ENCODE data around the gene CRADD.

Gene CRADD

DNA sequence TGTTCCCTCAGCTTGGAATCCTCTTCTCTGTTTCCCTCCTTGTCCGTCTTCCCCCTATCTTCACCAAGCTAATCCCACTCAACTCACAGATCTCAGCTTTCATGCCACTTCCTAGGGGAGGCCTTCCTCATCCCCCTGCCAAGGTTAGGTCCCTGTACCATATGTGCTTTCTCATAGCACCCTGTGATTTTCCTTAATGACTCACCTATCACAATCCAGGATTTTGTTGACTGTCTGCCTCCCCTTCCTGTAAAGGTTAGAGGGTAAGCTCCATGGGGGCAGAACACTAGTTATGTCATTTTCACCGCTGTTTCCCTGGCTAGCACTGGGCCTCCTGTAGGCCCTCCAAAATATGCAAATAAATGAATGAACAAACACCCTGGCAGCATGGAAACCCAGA, 57.6 kb downstream of the CRADD start:
- H3K27me3 ChIP-seq, result peaks cover 25 to 40% (median 28%) of the 10 kb centered on the region in 11 experiments
- TF ChIP-seq Cebpa-rat (IDR thresholded peaks at IDR 0.05), result no peak

DNA sequence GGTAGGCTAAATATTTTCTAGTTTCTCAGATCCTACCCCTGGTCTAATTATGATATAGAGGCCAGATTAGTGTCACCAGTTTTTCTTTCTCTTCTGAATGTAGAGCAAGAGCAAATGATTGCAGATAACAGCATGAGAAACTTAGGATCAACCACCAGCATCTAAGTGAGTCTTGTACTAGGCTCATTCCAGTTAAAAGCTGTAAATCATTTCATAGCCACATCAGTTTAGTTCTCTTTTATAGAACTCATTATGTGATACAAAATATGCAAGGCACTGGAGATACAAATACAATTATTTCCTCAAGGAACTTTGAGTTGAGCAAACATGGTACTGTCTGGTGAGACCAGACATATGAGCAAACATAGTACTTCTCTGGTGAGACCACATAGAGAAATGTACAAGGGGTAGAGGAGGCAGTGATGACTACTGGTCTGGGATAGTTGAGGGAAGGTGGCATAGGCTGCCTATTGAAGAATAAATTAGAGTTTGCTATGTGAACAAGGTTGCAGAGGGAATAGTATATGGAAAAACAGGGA, 59.5 kb downstream of the CRADD start:
- no peak for TF ChIP-seq Cebpa-rat (IDR thresholded peaks at IDR 0.05)
- Histone ChIP-seq H3K27me3 (peaks cover 44 to 59% (median 47%) of the 10 kb centered on the region in 11 experiments), H3K9me3 (replicated peaks in 1 of 11) (no peaks in the 10 kb centered on the region), H3K36me3 (no peaks in the 10 kb centered on the region), H3K4me1 (peaks cover 0 to 5% (median 1%) of the 10 kb centered on the region in 10 experiments; a peak in 9 of 20 replicates), H3K9ac (no peak overlapping the region), H3K4me2 (no peak overlapping the region), H4K20me1 (peaks cover 0 to 51% (median 16%) of the 10 kb centered on the region in 11 experiments; a peak in 20 of 22 replicates), H3K4me3 (no peak overlapping the region), H3K27ac (no peak overlapping the region)

More for the DNA sequence above, 57.6 kb downstream of the CRADD start:
- Histone ChIP-seq H3K36me3 (no peaks in the 10 kb centered on the region), H3K4me3 (no peak overlapping the region), H3K27ac (no peak overlapping the region), H4K20me1 (peaks cover 0 to 32% (median 4%) of the 10 kb centered on the region in 11 experiments; a peak in 7 of 22 replicates), H3K4me1 (no peaks in the 10 kb centered on the region), H3K4me2 (no peak overlapping the region), H3K9ac (no peak overlapping the region), H3K9me3 (replicated peaks in 1 of 11) (no peaks in the 10 kb centered on the region)

DNA sequence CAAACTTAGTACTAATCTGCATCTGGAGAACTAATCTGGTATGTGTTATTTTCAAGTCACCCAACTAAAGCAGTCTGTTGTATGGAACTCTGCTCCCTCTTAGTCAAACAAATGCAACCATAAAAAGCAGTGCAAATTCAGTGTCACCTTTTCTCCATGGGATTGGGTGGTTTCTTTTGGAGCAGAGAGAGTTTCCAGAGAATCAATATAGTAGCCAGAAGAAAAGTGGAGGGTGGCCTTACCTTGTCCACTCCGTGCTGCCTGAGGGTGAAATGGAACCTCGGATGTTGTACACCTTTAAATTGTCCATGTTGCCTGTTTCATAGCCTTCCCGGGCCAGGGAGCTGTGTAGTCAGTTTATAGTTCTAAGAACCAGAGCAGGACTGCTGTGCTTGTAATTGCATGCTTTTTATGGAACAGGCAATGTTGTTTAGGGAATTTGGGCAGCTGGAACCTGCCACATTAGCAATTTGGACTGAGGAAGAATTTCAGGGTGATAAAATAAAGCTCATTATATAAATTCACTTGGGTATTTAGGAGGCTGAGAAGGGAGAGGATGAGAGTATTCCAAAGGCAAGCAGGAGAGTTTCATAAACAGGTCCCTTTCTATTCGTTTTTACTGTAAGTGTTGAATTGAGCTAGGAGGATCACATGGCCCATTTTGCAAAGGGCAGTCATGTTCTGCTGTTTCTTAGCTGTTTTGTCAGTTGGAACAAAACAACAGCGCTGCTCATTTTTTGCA, 60.5 kb downstream of the CRADD start:
- H3K4me1 ChIP-seq, result peaks cover 5 to 12% (median 10%) of the 10 kb centered on the region in 10 experiments; a peak in 18 of 20 replicates
- no peaks in the 10 kb centered on the region for H3K9me3 ChIP-seq (replicated peaks in 1 of 11)
- H3K27me3 ChIP-seq, result peaks cover 53 to 68% (median 57%) of the 10 kb centered on the region in 11 experiments
- H3K36me3 ChIP-seq, result no peaks in the 10 kb centered on the region
- no peak overlapping the region for H3K9ac ChIP-seq
- H3K27ac ChIP-seq, result no peak overlapping the region
- H3K4me3 ChIP-seq, result no peak overlapping the region
- TF ChIP-seq Cebpa-rat (IDR thresholded peaks at IDR 0.05), result no peak
- no peak overlapping the region for H3K4me2 ChIP-seq
- H4K20me1 ChIP-seq, result peaks cover 0 to 61% (median 25%) of the 10 kb centered on the region in 11 experiments; a peak in 20 of 22 replicates

DNA sequence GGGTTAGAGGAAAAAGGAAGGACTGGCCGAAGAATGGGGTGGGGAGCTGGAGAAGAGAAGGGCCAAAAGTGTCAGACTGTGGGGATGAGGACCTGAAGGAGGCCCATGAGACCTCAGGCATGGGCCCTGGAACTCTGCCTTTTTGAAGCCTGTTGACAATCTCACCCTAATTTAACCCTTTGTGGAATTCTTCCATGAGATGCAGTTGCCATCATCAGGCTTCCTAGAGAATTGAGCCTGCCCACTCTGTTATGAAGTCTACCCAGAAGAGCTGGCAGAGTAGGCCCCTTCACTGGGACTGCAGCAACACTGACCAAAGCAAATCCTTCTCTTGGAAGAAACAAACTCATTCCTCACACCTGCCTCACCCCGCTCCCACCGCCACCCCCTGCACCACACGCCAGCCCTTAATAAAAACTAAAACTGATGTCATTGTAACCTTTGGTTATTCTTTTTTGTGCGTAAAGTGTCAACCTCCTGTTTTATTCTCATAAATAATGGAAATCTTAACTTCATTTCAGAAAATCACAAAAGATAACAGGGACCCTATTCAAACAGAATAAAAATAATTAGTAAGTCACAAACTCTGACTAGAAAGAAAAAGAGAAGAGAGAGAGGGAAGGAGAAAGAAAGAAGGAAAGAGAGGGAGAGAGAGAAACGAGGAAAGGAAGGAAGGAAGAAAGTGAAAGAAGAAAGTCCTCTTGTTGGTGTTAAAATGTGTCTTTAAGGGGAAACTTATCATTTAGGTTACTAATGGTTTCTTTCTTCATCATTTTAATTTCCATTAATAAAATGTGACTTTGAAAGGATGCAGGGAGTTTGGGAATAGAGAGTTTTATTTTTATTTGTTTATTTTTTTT, 61.3 kb downstream of the CRADD start:
- Histone ChIP-seq H4K20me1 (peaks cover 0 to 69% (median 29%) of the 10 kb centered on the region in 11 experiments; a peak in 20 of 22 replicates), H3K4me2 (no peak overlapping the region), H3K27ac (no peak overlapping the region), H3K9ac (no peak overlapping the region), H3K27me3 (peaks cover 61 to 76% (median 65%) of the 10 kb centered on the region in 11 experiments), H3K4me3 (no peak overlapping the region), H3K4me1 (peaks cover 5 to 13% (median 12%) of the 10 kb centered on the region in 10 experiments; a peak in 18 of 20 replicates), H3K9me3 (replicated peaks in 1 of 11) (no peaks in the 10 kb centered on the region), H3K36me3 (no peaks in the 10 kb centered on the region)
- TF ChIP-seq Cebpa-rat (IDR thresholded peaks at IDR 0.05), result no peak

DNA sequence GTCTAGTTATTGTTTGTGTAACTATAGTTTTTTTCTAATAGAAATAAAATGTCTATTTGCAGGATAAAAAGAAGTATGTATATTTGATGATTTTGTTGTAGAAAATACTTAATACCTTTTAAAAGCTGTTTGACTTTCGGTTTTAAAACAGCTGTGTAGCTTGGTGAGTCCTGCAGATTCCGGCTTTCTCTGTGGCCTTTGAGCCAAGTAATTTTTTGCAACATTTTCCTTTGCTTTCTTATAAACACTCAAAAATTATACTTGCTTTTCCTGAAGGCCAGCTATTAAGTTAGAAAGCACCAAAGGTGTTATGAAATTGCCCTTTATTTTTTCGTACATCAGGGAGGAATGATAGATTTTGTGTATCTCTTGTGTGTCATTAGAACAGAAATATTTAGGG, 63.6 kb downstream of the CRADD start:
- Histone ChIP-seq H3K9ac (no peak overlapping the region), H3K27ac (no peak overlapping the region), H3K36me3 (no peaks in the 10 kb centered on the region), H4K20me1 (peaks cover 0 to 79% (median 29%) of the 10 kb centered on the region in 11 experiments; a peak in 20 of 22 replicates), H3K27me3 (peaks cover 72 to 95% (median 78%) of the 10 kb centered on the region in 11 experiments), H3K4me3 (no peak overlapping the region), H3K4me2 (no peak overlapping the region), H3K4me1 (peaks cover 5 to 17% (median 12%) of the 10 kb centered on the region in 10 experiments; a peak in 18 of 20 replicates), H3K9me3 (replicated peaks in 1 of 11) (no peaks in the 10 kb centered on the region)
- no peak for TF ChIP-seq Cebpa-rat (IDR thresholded peaks at IDR 0.05)

DNA sequence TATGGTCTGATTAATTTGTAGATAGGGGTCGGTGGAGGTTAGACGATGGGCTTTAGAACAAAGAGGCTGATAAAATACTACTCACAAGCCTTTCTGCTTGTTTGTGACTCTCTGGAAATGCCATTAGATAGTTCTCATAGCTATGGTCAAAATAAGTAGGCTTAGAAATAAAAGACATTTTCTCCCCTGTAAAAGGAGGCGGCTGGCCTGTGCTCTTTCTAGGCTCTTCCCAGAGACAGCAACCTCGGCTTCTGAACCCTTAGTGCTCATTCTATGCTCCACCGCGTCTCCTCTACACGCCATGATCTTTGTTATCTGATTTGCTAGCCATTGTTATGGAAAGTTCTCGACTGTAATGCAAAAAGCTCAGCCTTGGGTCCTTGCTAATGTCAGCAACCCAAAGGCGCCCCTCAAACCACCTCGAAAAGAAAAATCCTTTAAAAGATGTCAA, 64.5 kb downstream of the CRADD start:
- Histone ChIP-seq H3K36me3 (no peaks in the 10 kb centered on the region), H3K27me3 (peaks cover 72 to 87% (median 78%) of the 10 kb centered on the region in 11 experiments), H4K20me1 (peaks cover 0 to 77% (median 29%) of the 10 kb centered on the region in 11 experiments; a peak in 20 of 22 replicates), H3K27ac (no peak overlapping the region), H3K4me1 (peaks cover 5 to 17% (median 12%) of the 10 kb centered on the region in 10 experiments; a peak in 18 of 20 replicates), H3K9ac (no peak overlapping the region), H3K4me2 (peak overlapping the region; percentile 72 to 99 (median 85)), H3K4me3 (peak overlapping the region; percentile 40 to 70 (median 55); a peak in 14 of 20 replicates), H3K9me3 (replicated peaks in 1 of 11) (no peaks in the 10 kb centered on the region)
- no peak for TF ChIP-seq Cebpa-rat (IDR thresholded peaks at IDR 0.05)

DNA sequence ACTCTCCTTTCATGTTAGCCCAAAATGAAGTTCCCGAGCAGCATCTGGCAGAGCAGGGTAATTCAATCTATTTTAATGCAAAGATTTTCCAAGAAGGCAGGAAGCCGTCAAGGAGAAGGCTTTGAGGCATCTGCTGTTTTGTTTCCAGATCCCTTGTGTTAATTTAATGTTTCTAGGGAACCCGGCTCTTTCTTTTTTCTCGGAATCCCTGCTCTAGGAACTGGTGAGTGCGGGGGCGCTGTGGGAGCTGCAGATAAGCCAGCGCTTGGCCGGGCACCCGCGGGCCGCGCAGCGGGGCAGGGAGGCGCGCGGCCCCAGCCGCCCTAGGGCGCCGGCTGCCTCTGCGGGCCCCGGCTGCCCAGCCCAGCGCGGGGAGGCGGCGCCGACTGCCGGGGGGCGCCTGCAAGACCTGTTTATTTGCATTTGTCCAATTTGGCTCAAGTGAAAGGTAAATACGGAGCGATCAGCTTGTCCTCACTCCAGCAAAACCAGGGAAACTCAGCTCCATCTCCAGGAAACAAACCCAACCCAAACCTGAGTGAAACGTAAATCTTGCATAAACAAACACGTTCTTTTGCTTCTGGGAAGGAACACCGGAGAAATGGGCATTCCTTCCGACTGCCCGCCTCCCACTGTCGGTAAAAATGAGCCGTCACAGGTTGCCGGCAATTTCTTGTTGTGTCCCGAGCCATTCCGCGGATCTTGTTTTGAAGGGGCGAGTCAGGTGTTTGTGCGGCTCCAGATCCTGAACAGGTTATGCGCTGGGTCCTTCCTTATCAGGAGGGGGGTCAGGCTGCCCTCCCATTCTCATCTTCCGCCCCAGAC, 65.1 kb downstream of the CRADD start:
- peak overlapping the region; percentile 72 to 99 (median 85) for H3K4me2 ChIP-seq
- H4K20me1 ChIP-seq, result peaks cover 0 to 71% (median 29%) of the 10 kb centered on the region in 11 experiments; a peak in 20 of 22 replicates
- no peaks in the 10 kb centered on the region for H3K9me3 ChIP-seq (replicated peaks in 1 of 11)
- no peaks in the 10 kb centered on the region for H3K36me3 ChIP-seq
- H3K27ac ChIP-seq, result no peak overlapping the region
- H3K4me3 ChIP-seq, result peak overlapping the region; percentile 40 to 70 (median 55)
- H3K27me3 ChIP-seq, result peaks cover 72 to 80% (median 77%) of the 10 kb centered on the region in 11 experiments
- TF ChIP-seq Cebpa-rat (IDR thresholded peaks at IDR 0.05), result no peak
- H3K9ac ChIP-seq, result peak overlapping the region in 6 of 11 experiments; percentile 9 to 59 (median 39); a peak in 9 of 22 replicates
- H3K4me1 ChIP-seq, result peaks cover 5 to 17% (median 12%) of the 10 kb centered on the region in 10 experiments; a peak in 18 of 20 replicates
